Mammary microvascular endothelial cell (primary cell): ENCODE results near the gene ANKRD9. TPM values are rescaled to one million over a fixed set of nuclear protein-coding genes. Genes with fewer than 3 reads are reported as not detected.

Experiments used
- total RNA-seq: library from RNA; depleted of rRNA; stranded (reverse); fragments of >200 nt; gene quantifications from 2 replicates; pipeline ENCODE4 v1.2.3, GENCODE V29; 2015

ANKRD9 gene
- total RNA-seq: 29.8 and 34.6 TPM in 2 replicates

GRCh38 chr14:102509746-102510615, at the start of gene ANKRD9:
ANKRD9 (minus strand) TSS chr14:102509776; CDS start chr14:102507889, 1,887 bp downstream.

Other genes starting within 250 kb of the ANKRD9 start
- 3.4 and 8.2 TPM in 2 replicates for gene MOK, start 204.6 kb downstream of the ANKRD9 start, total RNA-seq
- 5.0 TPM in 2 replicates for gene ZNF839, start 190.0 kb downstream of the ANKRD9 start, total RNA-seq
- 54.4 and 70.4 TPM in 2 replicates for gene CINP, start 146.9 kb downstream of the ANKRD9 start, total RNA-seq
- 6.3 and 6.9 TPM in 2 replicates for gene TECPR2, start 146.8 kb downstream of the ANKRD9 start, total RNA-seq
- 10.2 and 10.8 TPM in 2 replicates for gene RCOR1, start 82.9 kb upstream of the ANKRD9 start, total RNA-seq